Stomach (tissue), 9 donors: ENCODE measurements around the gene TMEM107. TPM values are rescaled to one million over a fixed set of nuclear protein-coding genes. Genes with fewer than 3 reads are reported as not detected.

Experiments used
- DNase-seq, 2 donors: peaks; one replicate each; pipeline versions ENCODE4 v3.0.0 to v3.0.0-alpha.2; 2013 to 2019
- H3K27ac ChIP-seq, 5 donors: fragments of 200-600 bp in 4 of 5; sonication (generic) in 4 of 5; one replicate each; pipeline ENCODE4 v1.5.1; 2013 to 2019; ENCODE audit warnings: mild to moderate bottlenecking in 1 of 5, moderate library complexity in 1 of 5
- H3K27me3 ChIP-seq, 3 donors: fragments of 200-600 bp; sonication (generic); one replicate each; pipeline ENCODE4 v1.5.1; 2017 to 2019; ENCODE audit warnings: mixed run types in 1 of 3
- H3K36me3 ChIP-seq, 4 donors: fragments of 200-600 bp; sonication (generic); 1 replicate in 3 of 4; 2 replicates in 1 of 4; pipeline ENCODE4 v1.5.1; 2016 to 2019
- H3K4me1 ChIP-seq, 4 donors: fragments of 200-600 bp; sonication (generic); one replicate each; pipeline ENCODE4 v1.5.1; 2016 to 2019
- H3K4me3 ChIP-seq, 4 donors: fragments of 200-600 bp; sonication (generic) in 3 of 4; one replicate each; pipeline ENCODE4 v1.5.1; 2016 to 2019; ENCODE audit warnings: mild to moderate bottlenecking in 1 of 4
- H3K9me3 ChIP-seq, 4 donors: fragments of 200-600 bp; sonication (generic); one replicate each; pipeline ENCODE4 v1.5.1; 2016 to 2019
- EP300 ChIP-seq: sonication (generic); formaldehyde crosslinking; IDR thresholded peaks from one replicate; pipeline ENCODE4 v1.6.1; 2017; ENCODE audit warnings: antibody characterized with exemption
- POLR2A ChIP-seq, 4 donors: fragments of 450-650 bp; IDR thresholded peaks; one replicate each; pipeline ENCODE4 v1.6.1; 2016; ENCODE audit warnings: antibody characterized with exemption in 4 of 4, control low read depth in 2 of 4, mild to moderate bottlenecking in 1 of 4, moderate library complexity in 1 of 4
- POLR2AphosphoS5 ChIP-seq, 3 donors: sonication (generic); formaldehyde crosslinking; IDR thresholded peaks; one replicate each; pipeline ENCODE4 v1.6.1; 2016; ENCODE audit warnings: antibody characterized with exemption in 3 of 3
- WGBS, 5 donors: extraction: QIAGEN DNeasy Blood & Tissue Kit in 3 of 5; methylation state at CpG; one replicate each; pipeline versions ENCODE4 v1.1.5 to v1.1.7; 2013 to 2018; 5-methylcytosine and 5-hydroxymethylcytosine counted together
- intact Hi-C: fragments of 100-400 bp; cut with DNase I; formaldehyde crosslinking; loops from one replicate; pipeline ENCODE4 v1.15.1; 2023; ENCODE audit warnings: low total_unique reads
- polyA plus RNA-seq, 3 donors: library from polyadenylated mRNA; stranded (reverse); fragments of 200-250 nt; gene quantifications; one replicate each; pipeline ENCODE4 v1.2.3, GENCODE V29; 2013
- total RNA-seq, 5 donors: library from RNA; depleted of rRNA; stranded (reverse); fragments of >200 nt; gene quantifications; one replicate each; pipeline versions ENCODE4 v1.1.0 to v1.2.3, GENCODE V29; 2014 to 2016
- TF ChIP-seq, protein P1 (sequence below), 7 experiments: fragments of 450-650 bp in 4 of 7; fragments of 200-600 bp in 3 of 7; sonication (generic) in 3 of 7; IDR thresholded peaks; one replicate each; pipeline ENCODE4 v1.5.1; 2016 to 2019; ENCODE audit warnings: antibody characterized with exemption in 7 of 7, control low read depth in 2 of 7, mild to moderate bottlenecking in 1 of 7
- donor health status: healthy with polysubstance abuse.
- donor health status: Bipolar disorder and iron deficiency.
- donor health status: healthy.

TMEM107 gene
- total and polyA plus RNA-seq, 8 donors: 5.2 to 37.6 (median 9.4) TPM

GRCh38 chr17:8189711-8190477 lies 13.7 kb upstream of the TMEM107 start, which contains the start of gene BORCS6:
TSS of gene BORCS6 (minus strand) at chr17:8190180. CDS start at chr17:8190140, 40 bp downstream.
- TF ChIP-seq EP300: no peak
- TF ChIP-seq, protein P1, sequence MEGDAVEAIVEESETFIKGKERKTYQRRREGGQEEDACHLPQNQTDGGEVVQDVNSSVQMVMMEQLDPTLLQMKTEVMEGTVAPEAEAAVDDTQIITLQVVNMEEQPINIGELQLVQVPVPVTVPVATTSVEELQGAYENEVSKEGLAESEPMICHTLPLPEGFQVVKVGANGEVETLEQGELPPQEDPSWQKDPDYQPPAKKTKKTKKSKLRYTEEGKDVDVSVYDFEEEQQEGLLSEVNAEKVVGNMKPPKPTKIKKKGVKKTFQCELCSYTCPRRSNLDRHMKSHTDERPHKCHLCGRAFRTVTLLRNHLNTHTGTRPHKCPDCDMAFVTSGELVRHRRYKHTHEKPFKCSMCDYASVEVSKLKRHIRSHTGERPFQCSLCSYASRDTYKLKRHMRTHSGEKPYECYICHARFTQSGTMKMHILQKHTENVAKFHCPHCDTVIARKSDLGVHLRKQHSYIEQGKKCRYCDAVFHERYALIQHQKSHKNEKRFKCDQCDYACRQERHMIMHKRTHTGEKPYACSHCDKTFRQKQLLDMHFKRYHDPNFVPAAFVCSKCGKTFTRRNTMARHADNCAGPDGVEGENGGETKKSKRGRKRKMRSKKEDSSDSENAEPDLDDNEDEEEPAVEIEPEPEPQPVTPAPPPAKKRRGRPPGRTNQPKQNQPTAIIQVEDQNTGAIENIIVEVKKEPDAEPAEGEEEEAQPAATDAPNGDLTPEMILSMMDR (IDR thresholded peaks at IDR 0.05): no peak
- TF ChIP-seq POLR2A (IDR thresholded peaks at IDR 0.05): peak in 2 of 4 donors; percentile 24 to 27
- peak; percentile 69 to 89 (median 84) for TF ChIP-seq POLR2AphosphoS5 (IDR thresholded peaks at IDR 0.05)
- Histone ChIP-seq H3K4me3 (peak within 1 kb of the TSS; percentile 70 to 88 (median 76)), H3K4me1 (peaks cover 35 to 66% (median 55%) of the 10 kb centered on the region in 4 donors), H3K27me3 (no peaks in the 10 kb centered on the region), H3K9me3 (no peaks in the 10 kb centered on the region), H3K36me3 (no peaks in the 10 kb centered on the region), H3K27ac (peak within 1 kb of the TSS; percentile 95 to 99 (median 98))
- peak; percentile 97 to 99 for DNase-seq
- intact Hi-C loops: no loop called here
- 0% methylated on average over 33 to 70 of the region's 70 CpGs for WGBS, 5 donors

GRCh38 chr17:8189041-8189710 lies 13.0 kb upstream of the TMEM107 start:
- DNase-seq: peak; percentile 43 to 64
- TF ChIP-seq, protein P1 (IDR thresholded peaks at IDR 0.05): no peak
- no peak for TF ChIP-seq POLR2AphosphoS5 (IDR thresholded peaks at IDR 0.05)
- TF ChIP-seq POLR2A (IDR thresholded peaks at IDR 0.05): no peak
- TF ChIP-seq EP300: no peak
- Histone ChIP-seq H3K9me3 (no peaks in the 10 kb centered on the region), H3K4me1 (peaks cover 35 to 68% (median 55%) of the 10 kb centered on the region in 4 donors), H3K36me3 (no peaks in the 10 kb centered on the region), H3K4me3 (peak overlapping the region; percentile 70 to 88 (median 76)), H3K27ac (peak overlapping the region; percentile 95 to 99 (median 98)), H3K27me3 (no peaks in the 10 kb centered on the region)
- WGBS, 5 donors: 0 to 3% (median 2%) methylated on average over 24 to 67 of the region's 67 CpGs
- intact Hi-C loops: no loop called here

GRCh38 chr17:8188263-8188839 lies 12.2 kb upstream of the TMEM107 start:
- Histone ChIP-seq H3K4me3 (peak overlapping the region; percentile 70 to 88 (median 76)), H3K27ac (peak overlapping the region; percentile 95 to 99 (median 98)), H3K36me3 (no peaks in the 10 kb centered on the region), H3K27me3 (no peaks in the 10 kb centered on the region), H3K9me3 (no peaks in the 10 kb centered on the region), H3K4me1 (peaks cover 35 to 68% (median 55%) of the 10 kb centered on the region in 4 donors)
- no peak for TF ChIP-seq POLR2AphosphoS5 (IDR thresholded peaks at IDR 0.05)
- TF ChIP-seq, protein P1 (IDR thresholded peaks at IDR 0.05): no peak
- TF ChIP-seq POLR2A (IDR thresholded peaks at IDR 0.05): no peak
- no peak for TF ChIP-seq EP300
- peak in 1 of 2 donors; percentile 35 for DNase-seq
- intact Hi-C loops: no loop called here
- 11 to 26% (median 19%) methylated on average over 12 of the region's 12 CpGs for WGBS, 5 donors
